Keratinocyte (primary cell): ENCODE results near the gene PARD3.

ENCODE experiments used
- EZH2 ChIP-seq: IDR thresholded peaks from one replicate; pipeline ENCODE4 v1.6.1; 2012; ENCODE audit warnings: inconsistent platforms, mild to moderate bottlenecking, low read length, moderate library complexity
- TF ChIP-seq, protein P1 (sequence below), 3 experiments: IDR thresholded peaks in 1 of 3; conservative IDR thresholded peaks in 1 of 3; optimal IDR thresholded peaks in 1 of 3; 2 replicates in 2 of 3; 3 replicates in 1 of 3; pipeline versions ENCODE3 to v1.5.1; 2011; ENCODE audit warnings: low read length in 3 of 3, mild to moderate bottlenecking in 3 of 3, moderate library complexity in 2 of 3, control low read depth in 1 of 3, inconsistent platforms in 1 of 3; ENCODE audit not compliant: insufficient read depth in 2 of 3; ENCODE audit errors: extremely low read depth in 1 of 3

DNA sequence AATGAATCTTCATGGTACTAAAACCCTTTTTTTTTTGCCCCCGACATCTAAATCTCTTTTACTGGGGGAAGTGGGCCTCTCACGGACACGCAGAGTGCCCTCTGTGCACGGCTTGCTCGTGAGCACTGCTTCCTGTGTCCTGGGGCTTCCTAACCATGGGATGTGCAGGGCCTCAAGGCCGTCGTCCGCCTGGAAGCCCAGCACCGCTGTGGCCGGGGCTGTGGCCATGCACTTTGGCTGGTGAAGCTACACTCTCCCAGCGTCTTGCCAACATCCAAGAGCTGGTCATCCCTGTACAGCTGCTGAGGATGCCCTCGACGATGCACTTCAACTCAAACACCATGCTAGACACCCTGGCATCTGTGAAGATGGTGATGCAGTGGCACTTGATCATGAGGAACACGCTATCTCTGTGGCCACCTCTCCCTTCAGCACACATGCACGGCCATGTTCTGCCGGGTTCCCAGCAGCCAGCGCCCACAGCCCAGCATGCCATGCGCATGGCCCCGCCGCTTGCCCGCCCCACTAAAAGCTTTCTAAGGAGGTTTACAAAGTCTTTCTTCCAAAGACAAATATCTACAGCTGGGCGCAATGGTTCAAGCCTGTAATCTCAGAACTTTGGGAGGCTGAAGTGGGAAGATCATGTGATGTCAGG, 326.5 kb downstream of the PARD3 start:
- TF ChIP-seq, protein P1, sequence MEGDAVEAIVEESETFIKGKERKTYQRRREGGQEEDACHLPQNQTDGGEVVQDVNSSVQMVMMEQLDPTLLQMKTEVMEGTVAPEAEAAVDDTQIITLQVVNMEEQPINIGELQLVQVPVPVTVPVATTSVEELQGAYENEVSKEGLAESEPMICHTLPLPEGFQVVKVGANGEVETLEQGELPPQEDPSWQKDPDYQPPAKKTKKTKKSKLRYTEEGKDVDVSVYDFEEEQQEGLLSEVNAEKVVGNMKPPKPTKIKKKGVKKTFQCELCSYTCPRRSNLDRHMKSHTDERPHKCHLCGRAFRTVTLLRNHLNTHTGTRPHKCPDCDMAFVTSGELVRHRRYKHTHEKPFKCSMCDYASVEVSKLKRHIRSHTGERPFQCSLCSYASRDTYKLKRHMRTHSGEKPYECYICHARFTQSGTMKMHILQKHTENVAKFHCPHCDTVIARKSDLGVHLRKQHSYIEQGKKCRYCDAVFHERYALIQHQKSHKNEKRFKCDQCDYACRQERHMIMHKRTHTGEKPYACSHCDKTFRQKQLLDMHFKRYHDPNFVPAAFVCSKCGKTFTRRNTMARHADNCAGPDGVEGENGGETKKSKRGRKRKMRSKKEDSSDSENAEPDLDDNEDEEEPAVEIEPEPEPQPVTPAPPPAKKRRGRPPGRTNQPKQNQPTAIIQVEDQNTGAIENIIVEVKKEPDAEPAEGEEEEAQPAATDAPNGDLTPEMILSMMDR (optimal IDR thresholded peaks at IDR 0.05 in 1 of 3, IDR thresholded peaks at IDR 0.05 in 1 of 3, conservative IDR thresholded peaks at IDR 0.05 in 1 of 3; ENCODE audit: extremely low read depth in 1 of 3, insufficient read depth in 2 of 3, low read length in 3 of 3), result no peak
- TF ChIP-seq EZH2, result no peak
